ENCODE results near the gene GALNTL6.

Gene GALNTL6

DNA sequence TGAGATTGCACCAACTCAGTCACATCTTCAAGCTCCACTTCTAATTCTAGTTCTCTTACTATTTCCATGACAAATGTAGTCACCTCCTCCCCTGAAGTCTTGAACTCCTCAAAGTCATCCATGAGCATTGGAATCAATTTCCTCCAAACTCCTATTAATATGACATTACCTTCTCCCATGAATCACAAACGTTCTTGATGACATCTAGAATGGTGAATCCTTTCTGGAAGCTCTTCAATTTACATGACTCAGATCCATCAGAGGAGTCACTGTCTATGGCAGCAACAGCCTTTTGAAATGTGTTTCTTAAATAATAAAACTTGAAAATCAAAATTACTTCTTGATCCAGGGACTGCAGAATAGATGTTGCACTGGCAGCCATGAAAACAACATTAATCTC, 34.5 kb downstream of the GALNTL6 start:
- no peak overlapping the region for H4K91ac ChIP-seq (ENCODE audit: low read length)
- no peak overlapping the region for H2BK15ac ChIP-seq (ENCODE audit: low read depth, poor library complexity, severe bottlenecking)
- no peak overlapping the region for H3K27ac ChIP-seq (ENCODE audit: low read length, poor library complexity, severe bottlenecking)
- no peak overlapping the region for H3K4ac ChIP-seq (ENCODE audit: low read depth in 1 of 2, low read length in 2 of 2)
- no peak overlapping the region for H4K8ac ChIP-seq (ENCODE audit: low read length)
- H3K18ac ChIP-seq (ENCODE audit: low read depth in 1 of 2, low read length in 2 of 2): no peak overlapping the region
- no peak overlapping the region for H2BK5ac ChIP-seq (ENCODE audit: low read depth, low read length, poor library complexity, severe bottlenecking)
- no peaks in the 10 kb centered on the region for H3K4me1 ChIP-seq (ENCODE audit: control insufficient read depth, insufficient read depth, low read depth, low read length)
- no peak overlapping the region for H2AK5ac ChIP-seq (ENCODE audit: low read length, severe bottlenecking)
- H3K4me3 ChIP-seq (ENCODE audit: insufficient read depth in 1 of 2, low read depth in 1 of 2, low read length in 2 of 2): no peak overlapping the region
- no peak overlapping the region for H3K23ac ChIP-seq (ENCODE audit: low read length in 2 of 2)
- no peak for DNase-seq
- H3K27me3 ChIP-seq (ENCODE audit: control insufficient read depth in 1 of 2, insufficient read depth in 1 of 2, low read length in 2 of 2): no peaks in the 10 kb centered on the region
- H3K9me3 ChIP-seq (ENCODE audit: control insufficient read depth, low read length): no peaks in the 10 kb centered on the region
- no peak overlapping the region for H2BK120ac ChIP-seq (ENCODE audit: low read depth, low read length)
- no peak overlapping the region for H3K14ac ChIP-seq (ENCODE audit: low read length in 2 of 2)
- no peak overlapping the region for H2AFZ ChIP-seq (ENCODE audit: low read depth, low read length)
- H3K9ac ChIP-seq (ENCODE audit: low read length): no peak overlapping the region
- H3K36me3 ChIP-seq (ENCODE audit: control insufficient read depth in 1 of 2, insufficient read depth in 2 of 2, low read depth in 1 of 2, low read length in 2 of 2): no peaks in the 10 kb centered on the region
- no peak overlapping the region for H3K4me2 ChIP-seq (ENCODE audit: low read length, poor library complexity, severe bottlenecking)
- H3K79me1 ChIP-seq (replicated peaks; ENCODE audit: low read length, poor library complexity, severe bottlenecking): no peaks in the 10 kb centered on the region
- 83% methylated on average over 1 of the region's 1 CpG for WGBS
- no peak overlapping the region for H2BK12ac ChIP-seq (ENCODE audit: low read length in 2 of 2)

DNA sequence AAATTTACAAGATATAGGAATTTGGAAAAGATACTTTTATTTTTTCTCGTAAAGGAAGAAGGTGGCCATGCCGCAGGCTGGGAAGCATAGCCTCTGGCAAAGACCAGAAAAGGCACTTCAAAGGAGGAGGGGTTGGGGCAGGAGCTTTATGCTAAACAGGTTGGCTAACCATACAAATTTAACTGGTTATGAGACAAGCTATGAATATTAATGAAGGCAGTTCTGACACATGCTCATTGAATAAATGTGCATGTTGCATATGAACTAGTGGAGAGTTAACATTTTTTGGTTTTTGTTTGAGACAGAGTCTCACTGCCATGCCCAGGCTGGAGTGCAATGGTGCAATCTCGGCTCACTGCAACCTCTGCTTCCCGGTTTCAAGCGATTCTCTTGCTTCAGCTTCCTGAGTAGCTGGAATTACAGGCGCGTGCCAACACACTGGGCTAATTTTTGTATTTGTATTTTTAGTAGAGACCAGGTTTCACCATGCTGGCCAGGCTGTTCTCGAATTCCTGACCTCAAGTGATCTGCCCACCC, 36.5 kb downstream of the GALNTL6 start:
- Histone ChIP-seq H4K8ac (ENCODE audit: low read length) (no peak overlapping the region), H3K4me1 (ENCODE audit: control insufficient read depth, insufficient read depth, low read depth, low read length) (no peaks in the 10 kb centered on the region), H4K91ac (ENCODE audit: low read length) (no peak overlapping the region), H2BK120ac (ENCODE audit: low read depth, low read length) (no peak overlapping the region), H3K18ac (ENCODE audit: low read depth in 1 of 2, low read length in 2 of 2) (no peak overlapping the region), H3K4me2 (ENCODE audit: low read length, poor library complexity, severe bottlenecking) (no peak overlapping the region), H3K4me3 (ENCODE audit: insufficient read depth in 1 of 2, low read depth in 1 of 2, low read length in 2 of 2) (no peak overlapping the region), H3K9ac (ENCODE audit: low read length) (no peak overlapping the region), H3K27me3 (ENCODE audit: control insufficient read depth in 1 of 2, insufficient read depth in 1 of 2, low read length in 2 of 2) (no peaks in the 10 kb centered on the region), H3K4ac (ENCODE audit: low read depth in 1 of 2, low read length in 2 of 2) (no peak overlapping the region), H2BK15ac (ENCODE audit: low read depth, poor library complexity, severe bottlenecking) (no peak overlapping the region), H2AFZ (ENCODE audit: low read depth, low read length) (no peak overlapping the region), H2BK12ac (ENCODE audit: low read length in 2 of 2) (no peak overlapping the region), H3K9me3 (ENCODE audit: control insufficient read depth, low read length) (no peaks in the 10 kb centered on the region), H3K14ac (ENCODE audit: low read length in 2 of 2) (no peak overlapping the region), H3K27ac (ENCODE audit: low read length, poor library complexity, severe bottlenecking) (no peak overlapping the region), H2BK5ac (ENCODE audit: low read depth, low read length, poor library complexity, severe bottlenecking) (no peak overlapping the region), H2AK5ac (ENCODE audit: low read length, severe bottlenecking) (no peak overlapping the region), H3K79me1 (replicated peaks; ENCODE audit: low read length, poor library complexity, severe bottlenecking) (no peaks in the 10 kb centered on the region), H3K36me3 (ENCODE audit: control insufficient read depth in 1 of 2, insufficient read depth in 2 of 2, low read depth in 1 of 2, low read length in 2 of 2) (no peaks in the 10 kb centered on the region), H3K23ac (ENCODE audit: low read length in 2 of 2) (no peak overlapping the region)
- 96% methylated on average over 7 of the region's 8 CpGs for WGBS
- no peak for DNase-seq

DNA sequence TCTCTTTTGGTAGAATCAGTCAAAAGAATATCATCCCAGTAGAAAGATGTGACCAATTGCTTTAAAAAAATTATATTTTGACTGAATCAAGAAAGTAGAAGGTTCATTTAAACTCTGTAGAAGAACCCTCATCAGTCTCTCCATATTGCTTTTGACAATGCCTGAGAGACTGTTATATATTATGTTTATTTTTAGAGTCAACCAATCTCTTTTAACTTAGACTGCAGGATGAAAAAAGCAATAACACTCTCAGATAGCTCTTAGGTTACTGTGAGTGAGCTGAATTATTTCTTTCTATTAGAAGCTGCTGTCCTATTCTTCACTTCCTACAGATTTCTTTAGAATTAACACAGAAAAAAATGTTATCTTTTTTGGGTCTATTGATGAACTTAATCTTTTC, 38.1 kb downstream of the GALNTL6 start:
- Histone ChIP-seq H3K18ac (ENCODE audit: low read depth in 1 of 2, low read length in 2 of 2) (no peak overlapping the region), H3K4me2 (ENCODE audit: low read length, poor library complexity, severe bottlenecking) (no peak overlapping the region), H2AK5ac (ENCODE audit: low read length, severe bottlenecking) (no peak overlapping the region), H3K9me3 (ENCODE audit: control insufficient read depth, low read length) (no peaks in the 10 kb centered on the region), H3K79me1 (replicated peaks; ENCODE audit: low read length, poor library complexity, severe bottlenecking) (no peaks in the 10 kb centered on the region), H4K91ac (ENCODE audit: low read length) (no peak overlapping the region), H2BK120ac (ENCODE audit: low read depth, low read length) (no peak overlapping the region), H2BK12ac (ENCODE audit: low read length in 2 of 2) (no peak overlapping the region), H3K4me1 (ENCODE audit: control insufficient read depth, insufficient read depth, low read depth, low read length) (no peaks in the 10 kb centered on the region), H3K36me3 (ENCODE audit: control insufficient read depth in 1 of 2, insufficient read depth in 2 of 2, low read depth in 1 of 2, low read length in 2 of 2) (no peaks in the 10 kb centered on the region), H3K4ac (ENCODE audit: low read depth in 1 of 2, low read length in 2 of 2) (no peak overlapping the region), H3K4me3 (ENCODE audit: insufficient read depth in 1 of 2, low read depth in 1 of 2, low read length in 2 of 2) (no peak overlapping the region), H3K27me3 (ENCODE audit: control insufficient read depth in 1 of 2, insufficient read depth in 1 of 2, low read length in 2 of 2) (no peaks in the 10 kb centered on the region), H2BK5ac (ENCODE audit: low read depth, low read length, poor library complexity, severe bottlenecking) (no peak overlapping the region), H3K9ac (ENCODE audit: low read length) (no peak overlapping the region), H2AFZ (ENCODE audit: low read depth, low read length) (no peak overlapping the region), H3K14ac (ENCODE audit: low read length in 2 of 2) (no peak overlapping the region), H4K8ac (ENCODE audit: low read length) (no peak overlapping the region), H3K23ac (ENCODE audit: low read length in 2 of 2) (no peak overlapping the region), H2BK15ac (ENCODE audit: low read depth, poor library complexity, severe bottlenecking) (no peak overlapping the region), H3K27ac (ENCODE audit: low read length, poor library complexity, severe bottlenecking) (no peak overlapping the region)
- DNase-seq: no peak

DNA sequence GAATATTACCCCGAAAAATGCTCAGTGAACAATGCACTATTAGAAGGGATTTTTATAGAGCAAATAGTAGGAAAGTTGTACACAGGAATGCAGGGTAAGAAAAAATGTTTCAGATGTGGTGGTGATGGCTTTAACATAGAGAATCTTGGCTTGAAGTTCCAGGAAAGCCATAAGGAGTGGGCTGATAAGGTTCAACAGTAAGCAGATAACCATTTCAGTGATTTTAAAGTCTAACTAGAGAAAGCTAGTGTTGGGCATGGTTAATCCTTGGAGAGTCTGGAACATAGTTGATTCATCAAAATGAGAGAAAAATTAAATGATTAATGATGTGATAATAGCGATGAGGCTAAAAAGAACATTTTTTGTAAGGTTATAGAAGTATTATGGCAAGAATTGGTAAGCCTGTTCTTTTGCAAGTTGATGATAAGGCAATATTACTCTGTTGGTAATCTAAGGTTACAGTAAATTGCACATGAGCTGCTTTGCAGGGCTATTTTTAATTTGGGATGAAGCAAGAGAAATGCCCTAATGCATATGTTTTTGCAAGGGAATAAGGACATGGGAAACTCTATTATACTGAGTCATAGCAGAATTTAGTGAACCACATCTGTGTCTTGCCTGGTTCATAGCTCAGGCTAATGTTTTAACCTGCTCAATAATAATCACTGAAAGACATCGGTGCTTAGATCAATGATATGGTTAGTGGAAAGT, 44.3 kb downstream of the GALNTL6 start:
- no peak overlapping the region for H4K8ac ChIP-seq (ENCODE audit: low read length)
- no peak overlapping the region for H2BK15ac ChIP-seq (ENCODE audit: low read depth, poor library complexity, severe bottlenecking)
- no peak overlapping the region for H2BK12ac ChIP-seq (ENCODE audit: low read length in 2 of 2)
- H3K14ac ChIP-seq (ENCODE audit: low read length in 2 of 2): no peak overlapping the region
- H3K36me3 ChIP-seq (ENCODE audit: control insufficient read depth in 1 of 2, insufficient read depth in 2 of 2, low read depth in 1 of 2, low read length in 2 of 2): no peaks in the 10 kb centered on the region
- no peak overlapping the region for H4K91ac ChIP-seq (ENCODE audit: low read length)
- H3K9me3 ChIP-seq (ENCODE audit: control insufficient read depth, low read length): no peaks in the 10 kb centered on the region
- H3K79me1 ChIP-seq (replicated peaks; ENCODE audit: low read length, poor library complexity, severe bottlenecking): no peaks in the 10 kb centered on the region
- H2BK5ac ChIP-seq (ENCODE audit: low read depth, low read length, poor library complexity, severe bottlenecking): no peak overlapping the region
- no peaks in the 10 kb centered on the region for H3K4me1 ChIP-seq (ENCODE audit: control insufficient read depth, insufficient read depth, low read depth, low read length)
- no peak overlapping the region for H3K4me3 ChIP-seq (ENCODE audit: insufficient read depth in 1 of 2, low read depth in 1 of 2, low read length in 2 of 2)
- H3K4ac ChIP-seq (ENCODE audit: low read depth in 1 of 2, low read length in 2 of 2): no peak overlapping the region
- H3K4me2 ChIP-seq (ENCODE audit: low read length, poor library complexity, severe bottlenecking): no peak overlapping the region
- no peak overlapping the region for H3K27ac ChIP-seq (ENCODE audit: low read length, poor library complexity, severe bottlenecking)
- no peak overlapping the region for H3K23ac ChIP-seq (ENCODE audit: low read length in 2 of 2)
- no peak overlapping the region for H2AFZ ChIP-seq (ENCODE audit: low read depth, low read length)
- H3K9ac ChIP-seq (ENCODE audit: low read length): no peak overlapping the region
- 95% methylated on average over 2 of the region's 3 CpGs for whole genome bisulfite sequencing
- H2BK120ac ChIP-seq (ENCODE audit: low read depth, low read length): no peak overlapping the region
- no peaks in the 10 kb centered on the region for H3K27me3 ChIP-seq (ENCODE audit: control insufficient read depth in 1 of 2, insufficient read depth in 1 of 2, low read length in 2 of 2)
- peak; percentile 42 for DNase-seq
- no peak overlapping the region for H2AK5ac ChIP-seq (ENCODE audit: low read length, severe bottlenecking)
- H3K18ac ChIP-seq (ENCODE audit: low read depth in 1 of 2, low read length in 2 of 2): no peak overlapping the region
